ENCODE results near the gene SEMA3A. TPM values are rescaled to one million over a fixed set of nuclear protein-coding genes. Genes with fewer than 3 reads are reported as not detected.
"Not testable (repeated sequence)": the region's sequence is repeated elsewhere in the genome, so short reads cannot be mapped to it uniquely, and the experiment has no call there.

The SEMA3A gene
- total RNA-seq, 1 donor from 2014 or later = 0.20 TPM

DNA sequence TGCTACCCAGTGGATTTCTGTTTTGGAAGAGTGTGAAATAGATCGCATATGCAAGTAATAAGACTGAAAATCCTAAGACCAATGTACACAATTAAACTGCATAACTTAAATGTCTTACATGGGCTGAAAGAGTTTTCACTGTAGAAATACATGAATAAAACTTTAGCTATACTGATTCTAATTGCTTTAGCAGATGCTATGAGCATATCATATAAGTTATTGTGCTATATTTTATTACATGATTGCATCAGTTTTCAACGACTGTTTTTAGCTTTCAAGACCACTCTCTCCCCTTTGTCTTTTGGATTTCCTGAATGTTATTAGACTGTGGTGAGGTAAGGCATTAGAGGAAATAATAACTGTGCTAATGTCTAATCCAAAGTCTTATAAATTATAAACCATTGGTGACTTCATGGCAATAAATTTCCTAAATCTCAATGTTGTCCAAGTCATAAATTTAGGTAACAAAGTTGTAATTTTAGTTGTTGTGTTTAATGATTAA, 124.5 kb downstream of the SEMA3A start:
- no peak for DNase-seq (ENCODE audit: low read depth, low spot score)

DNA sequence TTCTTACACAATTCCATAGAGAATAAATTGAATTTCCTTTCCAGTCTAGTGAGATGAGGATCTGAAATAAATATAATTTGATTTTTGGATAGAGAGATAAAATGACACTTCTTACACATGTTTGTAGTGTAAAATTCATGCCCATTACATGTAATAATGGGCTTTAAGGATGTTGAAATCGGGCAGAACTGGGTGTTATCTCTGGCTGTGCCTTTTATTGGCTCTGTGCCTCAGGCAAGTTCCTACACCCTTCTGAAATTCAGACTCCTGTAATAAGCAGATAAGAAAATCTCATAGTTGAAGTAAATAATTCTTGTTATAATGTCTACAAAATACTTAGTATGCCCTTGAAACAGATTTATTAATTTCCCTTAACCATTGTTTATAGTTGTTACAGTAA, 125.6 kb downstream of the SEMA3A start:
- DNase-seq (ENCODE audit: low read depth, low spot score) = no peak

DNA sequence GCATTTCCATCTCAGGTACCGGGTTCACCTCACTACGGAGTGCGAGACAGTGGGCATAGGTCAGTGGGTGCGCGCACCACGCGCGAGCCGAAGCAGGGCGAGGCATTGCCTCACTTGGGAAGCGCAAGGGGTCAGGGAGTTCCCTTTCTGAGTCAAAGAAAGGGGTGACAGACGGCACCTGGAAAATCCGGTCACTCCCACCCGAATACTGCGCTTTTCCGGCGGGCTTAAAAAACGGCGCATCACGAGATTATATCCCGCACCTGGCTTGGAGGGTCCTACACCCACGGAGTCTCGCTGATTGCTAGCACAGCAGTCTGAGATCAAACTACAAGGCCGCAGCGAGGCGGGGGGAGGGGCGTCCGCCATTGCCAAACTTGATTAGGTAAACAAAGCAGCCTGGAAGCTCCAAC, 132.1 kb downstream of the SEMA3A start:
- DNase-seq (ENCODE audit: low read depth, low spot score) = not testable (repeated sequence)

DNA sequence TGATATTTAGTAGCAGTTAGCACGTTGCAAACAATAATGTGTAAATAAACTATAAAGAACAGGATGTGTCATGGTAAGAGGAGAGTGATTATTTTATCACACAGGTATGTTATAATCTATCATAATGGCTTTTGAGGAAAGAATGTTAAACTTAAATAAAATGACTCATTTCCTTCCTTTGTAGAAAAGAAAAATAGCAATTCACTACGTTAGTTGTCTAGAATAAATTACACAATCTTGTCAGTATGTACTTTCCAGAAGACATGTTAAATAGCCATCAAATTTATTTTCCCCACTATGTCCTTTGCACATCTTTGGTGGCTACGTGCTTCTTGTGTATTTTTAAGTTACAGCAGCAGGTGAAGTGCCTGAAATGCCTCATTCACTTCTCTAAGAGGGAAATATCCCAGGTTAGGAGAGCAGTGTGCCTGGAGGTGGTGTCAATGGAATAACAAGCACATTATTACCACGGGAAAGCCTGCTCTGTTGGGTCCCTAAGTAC, 133.8 kb downstream of the SEMA3A start:
- no peak for DNase-seq (ENCODE audit: low read depth, low spot score)

DNA sequence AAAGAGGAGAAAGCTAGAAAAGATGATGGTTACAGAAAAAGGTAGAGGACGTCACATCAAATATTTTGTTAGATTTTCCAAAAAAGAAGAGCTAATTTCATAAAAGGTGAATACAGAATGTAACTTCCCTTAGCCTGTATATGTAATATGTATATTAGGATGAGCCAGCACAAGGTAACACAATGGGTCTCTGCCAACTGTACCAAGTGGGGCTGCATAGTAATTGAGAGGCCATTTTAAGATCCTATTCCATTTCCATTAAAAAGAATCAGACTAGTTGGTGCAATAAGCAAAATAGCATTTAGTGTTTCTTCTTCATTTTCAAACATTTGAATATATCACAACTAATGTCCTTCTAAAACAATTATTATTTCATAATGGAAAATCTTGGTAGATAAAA, 134.6 kb downstream of the SEMA3A start:
- no peak for DNase-seq (ENCODE audit: low read depth, low spot score)

DNA sequence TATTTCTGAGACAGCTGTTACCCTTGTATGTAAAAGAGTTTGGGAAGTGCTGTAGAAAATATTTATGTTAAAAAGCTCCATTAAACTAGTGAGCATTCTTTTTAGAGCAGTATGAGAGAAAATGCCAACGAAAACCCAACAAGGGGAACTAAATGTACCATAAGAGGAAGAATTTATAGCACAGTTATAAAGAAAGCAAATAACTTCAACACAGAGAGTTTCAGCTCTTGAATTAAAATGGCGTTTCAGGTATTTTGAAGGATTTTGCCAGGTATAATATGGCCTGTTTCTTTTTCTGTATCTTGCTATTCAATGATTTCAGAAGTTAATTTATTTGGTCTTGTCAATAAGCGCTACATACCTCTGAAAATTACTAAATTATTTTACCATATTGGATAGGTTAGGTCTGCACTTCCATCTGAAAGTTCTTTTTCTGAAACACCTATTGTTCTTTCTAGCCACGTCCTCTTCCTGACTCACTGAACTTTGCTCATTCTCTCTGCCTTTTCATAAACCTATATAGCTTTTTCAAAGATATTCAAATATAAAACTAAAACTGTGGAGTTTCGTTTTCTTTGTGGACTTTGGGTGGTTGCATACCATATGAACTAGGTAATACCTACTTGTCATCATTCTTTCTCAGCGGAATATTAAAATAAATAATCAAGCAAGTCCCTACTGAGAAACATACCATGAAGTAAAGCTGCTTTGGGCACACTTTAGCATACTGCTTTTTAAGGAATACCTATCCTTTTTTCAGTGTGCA, 136.1 kb downstream of the SEMA3A start:
- DNase-seq (ENCODE audit: low read depth, low spot score) = no peak

DNA sequence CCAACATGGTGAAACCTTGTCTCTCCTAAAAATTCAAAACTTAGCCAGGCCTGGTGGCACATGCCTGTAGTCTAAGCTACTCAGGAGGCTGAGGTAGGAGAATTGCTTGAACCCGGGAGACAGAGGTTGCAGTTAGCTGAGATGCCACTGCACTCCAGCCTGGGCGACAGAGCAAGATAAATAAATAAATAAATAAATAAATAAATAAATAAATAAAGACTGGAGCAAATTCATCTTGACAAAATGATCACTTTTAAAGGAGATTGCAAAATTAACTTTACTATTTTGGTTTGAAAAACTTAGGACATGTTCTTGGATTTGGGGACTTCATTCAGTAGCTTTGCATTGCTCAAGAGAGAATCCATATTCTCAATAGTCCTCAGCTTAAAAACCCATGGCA, 137.0 kb downstream of the SEMA3A start:
- no peak for DNase-seq (ENCODE audit: low read depth, low spot score)

DNA sequence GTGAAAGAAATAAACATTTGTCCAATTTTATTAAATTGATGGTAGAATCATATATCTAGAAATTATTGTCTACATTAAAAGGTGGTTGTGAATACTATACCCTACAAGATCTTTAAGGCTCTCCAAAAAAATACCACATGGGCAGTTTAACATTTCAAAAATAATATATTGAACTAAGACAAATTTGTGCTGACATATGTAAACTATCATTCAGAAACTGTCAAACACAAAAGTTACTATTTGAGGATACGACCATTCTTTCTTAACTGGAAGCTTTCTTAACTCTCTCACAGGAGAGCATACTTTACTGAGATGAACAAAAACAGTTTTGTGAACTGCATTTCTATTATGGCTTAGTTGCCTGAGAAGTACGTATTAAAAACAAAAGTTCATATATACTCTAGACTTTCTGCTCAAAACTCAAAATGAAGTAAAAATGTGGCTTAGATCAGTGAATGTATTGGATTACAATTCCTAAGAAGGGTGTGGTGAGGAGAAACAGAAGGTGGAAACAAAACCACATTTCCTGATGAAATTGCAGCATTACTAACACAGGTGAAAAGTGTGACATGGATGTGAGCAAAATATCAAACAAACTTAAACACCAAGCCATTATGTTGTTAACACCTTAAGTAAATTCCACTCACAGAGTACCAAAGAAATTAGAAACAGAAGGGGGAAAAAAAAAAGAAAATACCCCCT, 138.5 kb downstream of the SEMA3A start:
- DNase-seq (ENCODE audit: low read depth, low spot score) = no peak

DNA sequence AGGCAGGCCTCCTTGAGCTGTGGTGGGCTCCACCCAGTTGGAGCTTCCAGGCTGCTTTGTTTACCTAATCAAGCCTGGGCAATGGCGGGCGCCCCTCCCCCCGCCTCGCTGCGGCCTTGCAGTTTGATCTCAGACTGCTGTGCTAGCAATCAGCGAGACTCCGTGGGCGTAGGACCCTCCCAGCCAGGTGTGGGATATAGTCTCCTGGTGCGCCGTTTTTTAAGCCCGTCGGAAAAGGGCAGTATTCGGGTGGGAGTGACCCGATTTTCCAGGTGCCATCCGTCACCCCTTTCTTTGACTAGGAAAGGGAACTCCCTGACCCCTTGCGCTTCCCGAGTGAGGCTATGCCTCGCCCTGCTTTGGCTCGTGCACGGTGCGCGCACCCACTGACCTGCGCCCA, 139.4 kb downstream of the SEMA3A start:
- DNase-seq (ENCODE audit: low read depth, low spot score) = not testable (repeated sequence)

DNA sequence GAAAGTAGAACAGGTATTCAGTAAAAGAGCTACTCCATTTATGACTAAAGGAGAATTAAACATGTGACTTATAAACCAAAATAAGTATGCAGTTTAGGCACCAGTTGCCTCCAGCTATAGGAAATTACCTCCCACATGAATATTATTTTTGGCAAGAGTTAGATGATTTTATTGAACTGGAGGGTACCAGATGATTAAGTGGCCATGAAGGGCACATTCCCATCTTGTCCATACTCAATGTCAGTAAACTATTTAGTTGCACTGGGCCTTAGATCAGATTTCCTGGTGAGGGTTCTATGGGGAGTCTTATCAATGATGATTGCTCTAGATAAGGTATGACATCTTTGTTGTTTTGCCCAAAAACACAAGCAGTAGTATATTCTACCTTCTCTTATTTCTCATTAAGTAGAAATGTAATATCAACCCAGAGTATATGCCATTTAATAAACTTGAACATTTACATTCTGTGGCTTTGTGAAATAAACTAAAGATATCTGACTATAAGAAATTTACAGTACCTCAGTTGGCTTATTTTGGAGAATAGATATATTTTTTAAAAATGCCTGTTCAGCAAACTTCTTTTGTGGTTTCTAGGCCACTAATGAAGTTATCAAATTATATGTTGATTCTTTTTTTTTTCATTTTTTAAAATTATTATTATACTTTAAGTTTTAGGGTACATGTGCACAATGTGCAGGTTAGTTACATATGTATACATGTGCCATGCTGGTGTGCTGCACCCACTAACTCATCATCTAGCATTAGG, 145.3 kb downstream of the SEMA3A start:
- no peak for DNase-seq (ENCODE audit: low read depth, low spot score)

DNA sequence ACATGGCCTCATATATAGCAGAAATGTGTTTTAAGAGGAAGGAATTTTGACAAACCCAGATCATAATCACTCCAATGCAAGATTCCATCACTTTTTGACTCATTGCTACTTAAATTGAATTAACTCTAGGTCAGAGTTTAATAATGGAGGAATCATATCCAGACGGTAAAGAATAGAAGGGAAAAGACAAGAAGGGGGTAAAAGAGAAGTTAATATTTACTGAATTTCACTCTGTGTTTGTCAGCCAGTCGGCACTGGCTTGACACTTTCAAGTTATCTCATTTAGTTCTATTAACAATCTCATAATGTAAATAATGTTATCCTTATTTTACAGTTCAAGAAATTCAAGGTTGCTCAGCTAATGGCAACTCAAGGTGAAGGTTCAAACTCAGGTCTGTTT, 147.5 kb downstream of the SEMA3A start:
- DNase-seq (ENCODE audit: low read depth, low spot score) = no peak

DNA sequence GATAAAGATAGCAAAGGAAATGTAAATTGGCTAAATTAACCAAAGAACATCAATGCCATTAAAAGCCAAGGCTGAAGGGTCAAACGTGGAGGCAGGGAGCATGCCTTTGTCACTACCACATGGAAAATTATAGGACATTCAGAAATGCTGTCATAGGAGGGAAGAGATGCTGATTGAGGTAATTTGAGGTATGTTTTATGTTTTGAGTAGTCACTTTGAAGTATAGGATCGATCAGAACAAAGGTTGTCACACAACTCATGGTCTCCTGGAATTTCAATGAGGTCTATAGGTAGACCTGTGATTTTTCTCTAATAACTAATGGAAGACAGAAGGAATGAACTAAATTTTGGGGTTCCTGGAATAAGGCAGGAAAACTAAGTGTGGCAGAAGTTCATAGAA, 149.8 kb downstream of the SEMA3A start:
- DNase-seq (ENCODE audit: low read depth, low spot score) = no peak

DNA sequence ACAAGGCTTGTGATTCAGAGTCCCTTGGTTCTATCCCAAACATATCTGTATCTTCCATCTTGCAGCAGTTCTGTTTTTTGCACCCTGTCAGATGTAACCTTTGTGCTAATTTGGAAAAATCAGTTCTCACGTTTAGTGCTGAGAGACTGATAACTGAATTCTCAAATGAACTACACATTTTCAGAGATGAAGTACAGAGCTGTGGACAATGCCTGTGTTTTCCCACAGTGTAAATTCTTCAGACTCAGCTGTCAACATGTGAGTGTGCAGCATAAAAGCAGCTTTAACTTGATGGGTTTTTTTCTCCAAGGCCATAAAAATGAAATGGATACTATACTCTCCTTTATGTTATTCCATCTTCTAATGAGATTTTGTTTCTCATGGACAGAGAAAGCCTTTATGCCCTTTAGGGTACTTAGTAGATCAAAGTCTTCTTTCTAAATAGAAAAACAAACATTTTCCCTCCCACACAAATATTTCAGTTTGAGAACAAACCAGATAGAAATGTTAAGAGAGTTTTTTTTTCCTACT, 150.9 kb downstream of the SEMA3A start:
- DNase-seq (ENCODE audit: low read depth, low spot score) = no peak

DNA sequence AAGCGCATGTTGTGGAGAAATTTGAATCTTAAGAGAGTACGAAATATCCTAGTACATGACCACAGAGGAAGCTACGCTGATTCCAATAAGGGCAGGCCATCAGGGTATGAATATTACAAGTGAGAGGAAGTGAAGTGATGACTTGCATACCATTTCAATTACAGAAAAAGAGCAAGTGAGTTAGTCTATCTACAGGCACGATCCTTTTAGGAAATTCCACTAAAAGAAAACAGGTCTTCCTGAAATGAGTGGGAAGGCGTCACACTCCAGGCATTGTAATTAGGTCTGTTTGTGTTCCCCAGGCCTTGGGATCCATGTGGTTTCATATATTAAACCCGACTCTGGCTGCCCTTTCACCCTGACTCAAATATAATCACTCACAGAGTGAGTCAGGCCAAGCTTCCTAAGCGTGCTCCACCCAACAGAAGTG, 152.5 kb downstream of the SEMA3A start:
- no peak for DNase-seq (ENCODE audit: low read depth, low spot score)

DNA sequence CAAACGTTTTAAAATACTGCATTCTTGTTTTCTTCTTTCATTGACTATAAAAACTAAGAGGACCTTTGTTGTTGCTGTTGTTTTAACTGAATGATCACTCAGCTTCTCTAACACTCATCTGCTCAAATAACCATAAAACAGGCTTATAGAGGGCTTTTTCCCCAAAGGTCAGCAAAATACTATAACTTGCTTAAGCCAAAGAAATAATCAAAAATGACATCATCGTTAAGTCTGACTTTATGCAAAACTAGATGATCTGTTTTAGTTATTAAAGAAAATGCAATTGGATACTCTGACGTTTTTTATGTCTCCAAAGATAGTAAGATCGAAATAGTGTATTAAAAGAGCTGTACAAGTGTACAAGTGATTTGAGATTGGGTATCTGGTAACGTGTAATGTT, 152.9 kb downstream of the SEMA3A start:
- DNase-seq (ENCODE audit: low read depth, low spot score) = no peak

DNA sequence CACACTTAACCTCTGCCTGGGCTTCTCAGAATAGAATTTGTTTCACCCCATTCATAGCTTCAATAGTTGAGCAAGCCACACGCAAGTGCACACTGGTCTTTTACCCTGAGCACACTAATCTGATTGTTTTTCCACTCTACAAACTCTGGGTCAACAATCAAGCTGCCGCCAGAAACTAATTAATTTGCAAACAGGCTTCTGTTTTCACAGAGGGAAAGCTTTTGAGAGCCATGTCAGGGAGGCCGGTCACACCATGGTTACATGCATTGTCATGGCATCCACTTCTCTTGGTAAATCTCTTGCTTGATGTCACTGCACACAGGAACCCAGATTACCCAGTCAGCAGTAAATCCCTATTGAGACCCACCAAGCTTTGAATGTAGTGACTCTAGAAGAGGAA, 154.2 kb downstream of the SEMA3A start:
- no peak for DNase-seq (ENCODE audit: low read depth, low spot score)

DNA sequence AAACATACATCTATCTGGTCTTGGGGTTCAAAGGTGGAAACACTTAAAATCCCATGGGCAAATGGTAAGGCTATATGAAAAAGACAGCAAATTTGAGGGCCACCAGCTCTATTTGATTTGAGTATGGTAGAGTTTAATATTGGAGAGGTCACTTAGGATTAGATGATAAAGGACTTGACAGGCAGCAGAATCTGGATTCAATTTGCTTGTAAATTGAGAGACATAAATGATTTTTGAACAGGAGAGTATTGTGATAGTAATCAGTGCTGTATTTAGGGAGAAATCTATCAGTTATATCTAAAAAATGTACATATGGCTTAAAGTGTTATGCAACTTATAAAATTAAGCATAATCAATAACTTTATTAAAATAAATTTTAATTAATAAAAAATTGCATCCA, 155.2 kb downstream of the SEMA3A start:
- no peak for DNase-seq (ENCODE audit: low read depth, low spot score)

DNA sequence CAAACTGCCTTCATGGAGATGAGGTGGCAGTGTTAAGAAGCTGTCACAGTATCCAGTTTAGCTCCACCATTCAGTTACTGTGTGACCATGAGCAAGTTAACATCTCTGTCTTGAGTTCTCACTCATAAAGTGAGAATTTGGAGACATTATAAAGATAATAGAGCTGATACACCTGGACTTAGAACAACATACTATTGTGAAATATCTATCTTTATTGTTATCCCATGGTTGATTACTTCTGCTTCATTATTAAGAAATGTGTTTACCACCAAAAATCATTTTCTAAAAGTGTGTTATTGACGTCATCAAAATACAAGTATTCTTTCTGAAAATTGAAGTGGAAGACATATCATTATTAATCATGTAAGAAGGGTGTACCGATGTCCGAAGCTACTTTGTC, 166.9 kb downstream of the SEMA3A start:
- no peak for DNase-seq (ENCODE audit: low read depth, low spot score)

DNA sequence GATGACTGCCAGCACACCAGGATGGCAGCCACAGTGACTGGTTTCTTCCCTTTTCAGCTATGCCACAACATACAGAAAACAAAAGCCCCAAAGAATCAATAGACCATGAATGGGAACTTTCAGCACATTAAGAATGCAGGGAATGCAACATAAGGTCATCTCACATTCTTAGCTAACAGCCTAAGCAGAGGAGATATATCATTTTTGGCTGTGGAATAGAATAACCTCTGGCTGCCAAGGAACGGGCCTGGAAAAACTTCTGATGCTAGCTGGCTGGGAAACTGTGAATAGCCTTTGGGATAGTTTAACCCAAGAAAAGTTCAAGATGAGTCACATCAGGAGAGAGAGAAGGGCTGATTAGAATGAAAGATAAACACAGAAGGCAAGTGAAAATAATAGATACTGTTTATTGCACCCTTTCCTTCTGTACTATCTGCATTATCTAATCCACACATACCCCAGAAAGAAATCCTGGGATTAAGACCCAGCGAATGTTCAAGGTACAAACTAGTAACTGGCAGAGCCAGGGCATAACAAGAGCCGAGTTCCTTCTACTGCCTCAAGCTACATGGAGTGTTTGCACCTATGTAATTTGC, 169.2 kb downstream of the SEMA3A start:
- DNase-seq (ENCODE audit: low read depth, low spot score) = peak; percentile 80

DNA sequence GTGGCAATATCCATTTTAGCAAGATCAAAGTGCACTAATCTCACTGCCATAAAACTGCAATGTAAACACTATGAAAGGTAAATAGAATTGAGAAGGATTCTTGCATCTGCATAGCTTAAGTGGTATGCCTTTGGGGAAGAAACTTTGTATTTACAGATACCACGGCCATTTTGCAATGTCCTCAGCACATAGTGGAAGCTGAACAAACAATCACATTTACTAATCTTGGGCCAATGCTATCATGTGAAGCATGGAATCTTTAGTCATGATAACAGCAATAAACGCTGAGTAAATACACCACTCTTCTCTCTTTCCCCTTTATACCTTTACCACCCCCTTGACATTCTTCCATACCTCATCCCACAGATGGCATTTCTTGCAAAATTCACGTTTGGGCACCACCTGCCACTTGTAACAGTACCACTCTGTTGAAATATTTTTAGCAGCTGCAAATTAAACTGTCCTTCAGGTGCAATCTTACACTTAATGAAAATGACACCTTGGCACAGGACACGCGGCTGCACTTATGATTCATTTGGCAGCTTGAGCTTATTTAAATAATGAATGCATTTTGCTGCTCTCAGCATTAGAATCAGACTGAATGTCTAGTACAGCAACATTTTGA, 171.8 kb downstream of the SEMA3A start:
- DNase-seq (ENCODE audit: low read depth, low spot score) = no peak

DNA sequence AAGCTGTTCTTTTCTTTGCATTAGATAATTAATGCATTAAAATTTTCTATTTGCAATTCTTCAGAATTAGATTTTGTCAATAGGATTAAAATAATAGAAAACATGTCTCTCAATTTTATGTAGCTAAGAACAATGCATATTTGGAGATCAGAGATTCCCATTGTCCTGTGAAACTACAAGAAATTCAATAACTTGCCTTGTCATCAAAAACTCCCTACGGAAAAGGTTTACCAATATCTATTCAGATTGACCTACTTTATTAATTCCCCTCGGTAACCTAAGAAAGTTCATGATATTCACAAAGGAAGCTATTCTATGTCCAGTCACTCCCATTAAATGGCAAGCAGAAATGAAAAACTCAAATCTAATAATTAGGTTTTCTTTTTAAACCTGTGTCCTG, 172.6 kb downstream of the SEMA3A start:
- DNase-seq (ENCODE audit: low read depth, low spot score) = no peak
